H1 (cell line): ENCODE data around the gene BPIFB2.

ENCODE experiments used
- EZH2 ChIP-seq: fragments of 200-600 bp; sonication (generic); IDR thresholded peaks from 2 replicates; pipeline ENCODE4 v1.7.1; 2012; ENCODE audit warnings: low read depth, mild to moderate bottlenecking, moderate library complexity, low read length, inconsistent platforms; ENCODE audit not compliant: severe bottlenecking
- JUN ChIP-seq: IDR thresholded peaks from 2 replicates; pipeline ENCODE4 v1.6.1; 2011; ENCODE audit warnings: low read depth, mild to moderate bottlenecking, improper control_type of control experiment, low read length
- POLR2A ChIP-seq, 2 experiments: IDR thresholded peaks; 1 replicate in 1 of 2; 2 replicates in 1 of 2; pipeline ENCODE4 v1.6.1; 2011; ENCODE audit warnings: low read depth in 2 of 2, low read length in 2 of 2, mild to moderate bottlenecking in 2 of 2; ENCODE audit errors: control extremely low read depth in 1 of 2
- POLR2AphosphoS5 ChIP-seq: IDR thresholded peaks from 2 replicates; pipeline ENCODE4 v1.6.1; 2011; ENCODE audit warnings: low read depth, low read length
- SIRT6 ChIP-seq: IDR thresholded peaks from one replicate; pipeline ENCODE4 v1.7.1; 2012; ENCODE audit warnings: low read length, inconsistent platforms
- TAF1 ChIP-seq: IDR thresholded peaks from 2 replicates; pipeline ENCODE4 v1.6.1; 2011; ENCODE audit warnings: mild to moderate bottlenecking, low read depth, low read length
- TAF7 ChIP-seq: optimal IDR thresholded peaks from 2 replicates; pipeline ENCODE3; 2011; ENCODE audit warnings: low read depth, mild to moderate bottlenecking, inconsistent platforms, low read length, moderate library complexity, borderline replicate concordance
- TBP ChIP-seq: IDR thresholded peaks from 2 replicates; pipeline ENCODE4 v1.6.1; 2011; ENCODE audit warnings: low read depth, low read length, improper control_type of control experiment
- TCF12 ChIP-seq: IDR thresholded peaks from 2 replicates; pipeline ENCODE4 v1.6.1; 2011; ENCODE audit warnings: low read depth, mild to moderate bottlenecking, low read length
- TF ChIP-seq, protein P1 (sequence below), 3 experiments: IDR thresholded peaks; 1 replicate in 2 of 3; 2 replicates in 1 of 3; pipeline versions ENCODE4 v1.5.1 to v1.6.1; 2011; ENCODE audit warnings: low read length in 3 of 3, mild to moderate bottlenecking in 3 of 3, inconsistent platforms in 2 of 3, low read depth in 1 of 3, moderate library complexity in 1 of 3; ENCODE audit not compliant: insufficient read depth in 1 of 3; ENCODE audit errors: control extremely low read depth in 1 of 3
- TF ChIP-seq, protein P2 (sequence below): IDR thresholded peaks from 2 replicates; pipeline ENCODE4 v1.6.1; 2011; ENCODE audit warnings: low read length, improper control_type of control experiment

DNA sequence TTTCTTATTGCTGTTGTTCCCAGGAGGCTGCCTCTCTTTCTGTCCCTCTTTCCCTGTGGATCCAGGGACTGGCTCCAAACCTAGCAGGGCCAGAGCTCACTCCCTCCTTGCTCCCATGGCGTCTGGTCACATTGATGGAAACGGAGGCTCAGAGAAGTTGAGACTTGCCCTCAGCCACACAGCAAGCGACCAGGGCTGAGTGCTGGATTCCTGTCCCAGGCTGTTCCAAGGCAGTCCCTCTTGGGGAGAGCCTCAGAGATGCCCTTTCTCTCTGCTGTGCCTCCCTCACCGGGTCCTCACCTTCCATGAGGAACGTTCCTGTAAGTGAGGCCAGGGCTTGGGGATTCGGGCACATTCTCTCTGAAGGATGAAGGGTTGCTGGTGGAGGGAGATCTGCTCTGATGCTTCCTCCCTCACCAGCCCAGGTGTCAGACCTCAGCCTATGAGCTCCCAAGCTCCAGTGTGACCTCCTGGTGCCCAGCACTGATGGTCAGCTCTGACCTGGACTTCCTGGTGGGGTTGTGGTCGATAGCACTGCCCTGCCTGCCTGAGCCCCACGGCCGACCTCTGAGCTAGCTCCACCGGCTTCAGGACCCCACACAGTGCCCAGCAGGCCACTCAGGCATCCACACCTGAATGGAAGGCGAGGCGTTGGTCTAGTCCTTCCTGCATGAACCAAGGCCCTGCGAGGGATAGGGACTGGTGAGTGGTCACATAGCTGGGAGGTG lies 30.1 kb upstream of the BPIFB2 start:
- TF ChIP-seq, protein P1, sequence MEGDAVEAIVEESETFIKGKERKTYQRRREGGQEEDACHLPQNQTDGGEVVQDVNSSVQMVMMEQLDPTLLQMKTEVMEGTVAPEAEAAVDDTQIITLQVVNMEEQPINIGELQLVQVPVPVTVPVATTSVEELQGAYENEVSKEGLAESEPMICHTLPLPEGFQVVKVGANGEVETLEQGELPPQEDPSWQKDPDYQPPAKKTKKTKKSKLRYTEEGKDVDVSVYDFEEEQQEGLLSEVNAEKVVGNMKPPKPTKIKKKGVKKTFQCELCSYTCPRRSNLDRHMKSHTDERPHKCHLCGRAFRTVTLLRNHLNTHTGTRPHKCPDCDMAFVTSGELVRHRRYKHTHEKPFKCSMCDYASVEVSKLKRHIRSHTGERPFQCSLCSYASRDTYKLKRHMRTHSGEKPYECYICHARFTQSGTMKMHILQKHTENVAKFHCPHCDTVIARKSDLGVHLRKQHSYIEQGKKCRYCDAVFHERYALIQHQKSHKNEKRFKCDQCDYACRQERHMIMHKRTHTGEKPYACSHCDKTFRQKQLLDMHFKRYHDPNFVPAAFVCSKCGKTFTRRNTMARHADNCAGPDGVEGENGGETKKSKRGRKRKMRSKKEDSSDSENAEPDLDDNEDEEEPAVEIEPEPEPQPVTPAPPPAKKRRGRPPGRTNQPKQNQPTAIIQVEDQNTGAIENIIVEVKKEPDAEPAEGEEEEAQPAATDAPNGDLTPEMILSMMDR (IDR thresholded peaks at IDR 0.05; ENCODE audit: control extremely low read depth in 1 of 3, insufficient read depth in 1 of 3, low read depth in 1 of 3, low read length in 3 of 3) = no peak
- TF ChIP-seq POLR2A (IDR thresholded peaks at IDR 0.05; ENCODE audit: control extremely low read depth in 1 of 2, low read depth in 2 of 2, low read length in 2 of 2) (no peak), EZH2 (no peak), TBP (no peak), TAF1 (no peak), SIRT6 (no peak), POLR2AphosphoS5 (no peak), TAF7 (no peak), JUN (no peak), TCF12 (no peak)
- TF ChIP-seq, protein P2, sequence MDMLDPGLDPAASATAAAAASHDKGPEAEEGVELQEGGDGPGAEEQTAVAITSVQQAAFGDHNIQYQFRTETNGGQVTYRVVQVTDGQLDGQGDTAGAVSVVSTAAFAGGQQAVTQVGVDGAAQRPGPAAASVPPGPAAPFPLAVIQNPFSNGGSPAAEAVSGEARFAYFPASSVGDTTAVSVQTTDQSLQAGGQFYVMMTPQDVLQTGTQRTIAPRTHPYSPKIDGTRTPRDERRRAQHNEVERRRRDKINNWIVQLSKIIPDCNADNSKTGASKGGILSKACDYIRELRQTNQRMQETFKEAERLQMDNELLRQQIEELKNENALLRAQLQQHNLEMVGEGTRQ = no peak
